ENCODE measurements around the gene KCNAB1.
"Not testable (repeated sequence)": the region's sequence is repeated elsewhere in the genome, so short reads cannot be mapped to it uniquely, and the experiment has no call there.

The KCNAB1 gene

GRCh38 chr3:156217674-156218352 lies 97.4 kb downstream of the KCNAB1 start:
- DNase-seq (ENCODE audit: low read depth in 2 of 2), result no peak

GRCh38 chr3:156218353-156218744 lies 98.0 kb downstream of the KCNAB1 start:
- no peak for DNase-seq (ENCODE audit: low read depth in 2 of 2)

- not testable (repeated sequence) for DNase-seq (ENCODE audit: low read depth in 2 of 2)
These were observed 102.0 kb downstream of the KCNAB1 start for GRCh38 chr3:156222381-156222780.

- not testable (repeated sequence) for DNase-seq (ENCODE audit: low read depth in 2 of 2)
These were observed 103.7 kb downstream of the KCNAB1 start for GRCh38 chr3:156224046-156224445.

- DNase-seq (ENCODE audit: low read depth in 2 of 2), result no peak
These were observed 106.5 kb downstream of the KCNAB1 start for GRCh38 chr3:156226676-156227420.

- DNase-seq (ENCODE audit: low read depth in 2 of 2), result no peak
These were observed 107.3 kb downstream of the KCNAB1 start for GRCh38 chr3:156227704-156228103.

- no peak for DNase-seq (ENCODE audit: low read depth in 2 of 2)
These were observed 110.0 kb downstream of the KCNAB1 start for GRCh38 chr3:156230278-156230900.

- DNase-seq (ENCODE audit: low read depth in 2 of 2), result not testable (repeated sequence)
These were observed 110.8 kb downstream of the KCNAB1 start for GRCh38 chr3:156231221-156231620.

GRCh38 chr3:156233876-156234275 lies 113.5 kb downstream of the KCNAB1 start:
- no peak for DNase-seq (ENCODE audit: low read depth in 2 of 2)

- DNase-seq (ENCODE audit: low read depth in 2 of 2), result no peak
These were observed 116.3 kb downstream of the KCNAB1 start for GRCh38 chr3:156236556-156237260.

GRCh38 chr3:156240642-156241041 lies 120.3 kb downstream of the KCNAB1 start:
- no peak for DNase-seq (ENCODE audit: low read depth in 2 of 2)

- no peak for DNase-seq (ENCODE audit: low read depth in 2 of 2)
These were observed 126.8 kb downstream of the KCNAB1 start for GRCh38 chr3:156246961-156247725.

GRCh38 chr3:156250550-156250949 lies 130.2 kb downstream of the KCNAB1 start:
- DNase-seq (ENCODE audit: low read depth in 2 of 2), result no peak

- no peak for DNase-seq (ENCODE audit: low read depth in 2 of 2)
These were observed 131.0 kb downstream of the KCNAB1 start for GRCh38 chr3:156251424-156251823.

- DNase-seq (ENCODE audit: low read depth in 2 of 2), result no peak
These were observed 132.3 kb downstream of the KCNAB1 start for GRCh38 chr3:156252656-156253055.

GRCh38 chr3:156253150-156253549 lies 132.8 kb downstream of the KCNAB1 start:
- no peak for DNase-seq (ENCODE audit: low read depth in 2 of 2)

GRCh38 chr3:156256256-156256655 lies 135.9 kb downstream of the KCNAB1 start:
- DNase-seq (ENCODE audit: low read depth in 2 of 2), result no peak

- no peak for DNase-seq (ENCODE audit: low read depth in 2 of 2)
These were observed 136.6 kb downstream of the KCNAB1 start for GRCh38 chr3:156256945-156257344.

- no peak for DNase-seq (ENCODE audit: low read depth in 2 of 2)
These were observed 137.9 kb downstream of the KCNAB1 start for GRCh38 chr3:156258301-156258700.

GRCh38 chr3:156259896-156260295 lies 139.5 kb downstream of the KCNAB1 start:
- no peak for DNase-seq (ENCODE audit: low read depth in 2 of 2)

GRCh38 chr3:156260331-156260730 lies 140.0 kb downstream of the KCNAB1 start:
- DNase-seq (ENCODE audit: low read depth in 2 of 2), result no peak

Data from stimulated activated CD8-positive, alpha-beta memory T cell treated with anti-CD3 and anti-CD28 coated beads, Interleukin-7, amount 100 ng/mL, for 4 hours (primary cell).